T-cell (primary cell): ENCODE results near the gene NCS1. TPM values are rescaled to one million over a fixed set of nuclear protein-coding genes. Genes with fewer than 3 reads are reported as not detected.
A peak's percentile ranks its signal among the peaks of the same experiment; 100 is the strongest.

Experiments used
- ATAC-seq, 4 experiments: fragments of 200-7000 bp in 3 of 4; fragments of 150-1000 bp in 1 of 4; cut with Tn5 transposase; replicated peaks in 1 of 4; 1 replicate in 3 of 4; 2 replicates in 1 of 4; pipeline ENCODE4 v1.10.0; 2021; ENCODE audit warnings: moderate library complexity in 3 of 4, mild to moderate bottlenecking in 2 of 4, moderate number of reproducible peaks in 1 of 4
- CTCF ChIA-PET, 2 donors: fragments of 300-600 bp; sonication (Branson Sonifier 250); formaldehyde crosslinking; loops; one replicate each; lab custom pipeline; 2022; ENCODE audit warnings: antibody characterized with exemption in 2 of 2; lab: Charles Lee
- POLR2A ChIA-PET, 2 donors: fragments of 300-600 bp; sonication (Branson Sonifier 250); formaldehyde crosslinking; loops; one replicate each; lab custom pipeline; 2022; ENCODE audit warnings: antibody characterized with exemption in 2 of 2; lab: Charles Lee
- DNase-seq, 35 experiments: peaks; one replicate each; pipeline versions ENCODE4 v3.0.0 to v3.0.0-alpha.2; 2013 to 2023
- H3K27ac ChIP-seq: one replicate; pipeline ENCODE4 v1.5.1; 2013; ENCODE audit warnings: low read length
- H3K27me3 ChIP-seq, 2 experiments: replicated peaks in 1 of 2; 1 replicate in 1 of 2; 2 replicates in 1 of 2; pipeline versions ENCODE4 v1.6.1 to v1.7.0; 2013; ENCODE audit warnings: low read length in 1 of 2, mixed read lengths in 1 of 2; ENCODE audit not compliant: control insufficient read depth in 2 of 2, insufficient read depth in 2 of 2; ENCODE audit errors: extremely low read depth in 1 of 2
- H3K36me3 ChIP-seq, 2 donors: 1 replicate in 1 of 2; 2 replicates in 1 of 2; pipeline versions ENCODE4 v1.6.1 to v1.7.0; 2013; ENCODE audit warnings: low read length in 1 of 2; ENCODE audit not compliant: control insufficient read depth in 2 of 2, insufficient read depth in 1 of 2; ENCODE audit errors: extremely low read depth in 1 of 2
- H3K4me1 ChIP-seq, 2 experiments: 1 replicate in 1 of 2; 2 replicates in 1 of 2; pipeline versions ENCODE4 v1.6.1 to v1.7.0; 2013; ENCODE audit warnings: low read length in 2 of 2, mixed read lengths in 1 of 2; ENCODE audit not compliant: insufficient read depth in 2 of 2, control insufficient read depth in 1 of 2; ENCODE audit errors: extremely low read depth in 1 of 2
- H3K4me3 ChIP-seq, 2 donors: 1 replicate in 1 of 2; 2 replicates in 1 of 2; pipeline versions ENCODE4 v1.5.1 to v1.7.0; 2013; ENCODE audit warnings: mild to moderate bottlenecking in 2 of 2, low read length in 1 of 2, moderate library complexity in 1 of 2; ENCODE audit not compliant: control insufficient read depth in 1 of 2; ENCODE audit errors: extremely low read depth in 1 of 2
- H3K9me3 ChIP-seq: 2 replicates; pipeline ENCODE4 v1.7.0; 2013
- H3K27ac Mint-ChIP-seq, 2 donors: one replicate each; pipeline ENCODE4 v1.8.0; 2020 to 2021; ENCODE audit warnings: mild to moderate bottlenecking in 2 of 2, mixed read lengths in 2 of 2
- H3K27me3 Mint-ChIP-seq, 2 donors: one replicate each; pipeline ENCODE4 v1.8.0; 2021 to 2022; ENCODE audit warnings: mixed read lengths in 2 of 2
- H3K36me3 Mint-ChIP-seq: one replicate; pipeline ENCODE4 v1.8.0; 2021; ENCODE audit warnings: mixed read lengths
- H3K4me1 Mint-ChIP-seq, 3 donors: one replicate each; pipeline ENCODE4 v1.8.0; 2020 to 2022; ENCODE audit warnings: mixed read lengths in 3 of 3, mild to moderate bottlenecking in 1 of 3
- H3K4me3 Mint-ChIP-seq, 3 donors: one replicate each; pipeline ENCODE4 v1.8.0; 2020 to 2022; ENCODE audit warnings: mild to moderate bottlenecking in 3 of 3, mixed read lengths in 3 of 3, moderate library complexity in 3 of 3
- H3K9me3 Mint-ChIP-seq, 3 donors: one replicate each; pipeline ENCODE4 v1.8.0; 2020 to 2022; ENCODE audit warnings: mixed read lengths in 3 of 3
- WGBS: methylation state at CpG from one replicate; pipeline ENCODE4 v1.1.5; 2013; ENCODE audit warnings: missing lambda C conversion rate; ENCODE audit not compliant: insufficient coverage; 5-methylcytosine and 5-hydroxymethylcytosine counted together
- total RNA-seq, 35 experiments: library from RNA in 6 of 35; stranded (reverse) in 6 of 35; fragments of 120-200 nt in 1 of 35; gene quantifications; one replicate each; pipeline versions ENCODE4 v1.2.1 to v1.2.4 and lab custom pipeline; 2013 to 2026

The NCS1 gene
- total RNA-seq, 5 donors from 2014 or later (not counting 1 experiment from before 2014, with no cell fraction given) = 0.20 to 0.82 (median 0.46) TPM; not detected in 1

DNA sequence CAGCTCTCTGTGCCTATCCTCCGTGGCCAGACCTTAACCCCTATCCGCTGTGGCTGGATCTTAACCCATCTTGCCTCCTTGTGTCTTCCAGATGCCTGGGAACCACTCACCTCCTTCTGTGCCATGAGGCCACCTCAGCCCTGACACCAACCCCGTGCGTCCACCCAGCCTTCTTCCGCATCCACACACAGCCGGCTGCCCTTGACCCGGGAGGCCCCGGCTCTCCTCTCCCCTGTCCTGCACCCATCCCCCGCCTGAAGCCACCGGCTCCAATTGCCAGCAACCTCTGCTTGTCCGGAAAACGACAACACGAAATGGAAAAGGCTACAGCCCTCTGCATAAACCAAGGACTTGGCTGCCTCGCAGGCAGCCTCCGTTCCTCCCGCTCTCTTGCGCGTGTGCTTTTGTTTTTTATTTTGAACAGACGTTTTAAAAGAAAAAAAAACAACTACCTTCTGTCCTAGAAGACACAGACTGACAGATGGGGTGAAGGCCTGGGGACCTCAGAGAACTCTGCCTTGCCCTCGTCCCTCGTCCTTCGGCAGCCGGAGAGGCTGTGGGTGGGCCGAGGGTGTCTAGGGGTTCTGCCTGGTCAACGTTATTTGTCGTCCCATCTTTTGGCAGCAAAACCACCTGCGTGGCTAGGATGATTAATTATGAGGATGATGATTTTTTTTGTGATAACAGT lies 60.8 kb downstream of the NCS1 start:
- ChIA-PET POLR2A (no interaction called here), CTCF (no interaction called here)
- Histone ChIP-seq H3K4me1 (peaks cover 0 to 10% of the 10 kb centered on the region in 2 experiments), H3K9me3 (no peaks in the 10 kb centered on the region), H3K4me3 (no peak overlapping the region), H3K27ac (no peak overlapping the region), H3K36me3 (peaks cover 0 to 3% of the 10 kb centered on the region in 2 donors), H3K27me3 (peaks cover 0 to 14% of the 10 kb centered on the region in 2 experiments)
- DNase-seq (no peak), ATAC-seq (no peak)
- WGBS = 91% methylated on average over 16 of the region's 27 CpGs
- Mint-ChIP-seq H3K27me3 (no peaks in the 10 kb centered on the region), H3K4me1 (peaks cover 4% of the 10 kb centered on the region in 3 donors), H3K9me3 (peaks cover 0 to 4% (median 0%) of the 10 kb centered on the region in 3 donors), H3K4me3 (no peak overlapping the region), H3K27ac (no peak overlapping the region), H3K36me3 (no peaks in the 10 kb centered on the region)

DNA sequence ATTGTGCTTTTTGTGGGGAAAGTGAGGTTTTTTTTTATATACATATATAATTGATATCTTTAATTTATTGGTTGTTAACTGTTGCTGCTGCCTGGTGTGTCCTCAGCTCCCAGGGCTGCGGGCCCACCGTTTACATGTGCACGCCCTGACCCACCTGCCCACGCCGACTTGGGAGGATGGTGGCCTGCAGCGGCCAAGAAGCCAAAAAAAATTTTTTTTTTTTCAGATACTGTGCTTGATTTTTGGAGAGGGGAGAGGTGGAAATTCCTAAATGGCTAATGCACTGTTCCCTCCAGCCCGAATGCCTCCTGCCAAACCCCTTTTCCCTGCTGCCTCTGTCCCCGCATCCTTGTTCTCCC lies 61.4 kb downstream of the NCS1 start:
- H3K27ac ChIP-seq = no peak overlapping the region
- 93% methylated on average over 5 of the region's 8 CpGs for WGBS
- DNase-seq = no peak
- no peaks in the 10 kb centered on the region for H3K27me3 Mint-ChIP-seq
- no peak overlapping the region for H3K4me3 ChIP-seq
- H3K36me3 ChIP-seq = peaks cover 0 to 3% of the 10 kb centered on the region in 2 donors
- peaks cover 0 to 14% of the 10 kb centered on the region in 2 experiments for H3K27me3 ChIP-seq
- peaks cover 4% of the 10 kb centered on the region in 3 donors for H3K4me1 Mint-ChIP-seq
- no peak for ATAC-seq
- H3K4me3 Mint-ChIP-seq = no peak overlapping the region
- POLR2A ChIA-PET = no interaction called here
- CTCF ChIA-PET = no interaction called here
- peaks cover 0 to 3% (median 0%) of the 10 kb centered on the region in 3 donors for H3K9me3 Mint-ChIP-seq
- peaks cover 0 to 10% of the 10 kb centered on the region in 2 experiments for H3K4me1 ChIP-seq
- no peaks in the 10 kb centered on the region for H3K9me3 ChIP-seq
- H3K36me3 Mint-ChIP-seq = no peaks in the 10 kb centered on the region
- no peak overlapping the region for H3K27ac Mint-ChIP-seq

DNA sequence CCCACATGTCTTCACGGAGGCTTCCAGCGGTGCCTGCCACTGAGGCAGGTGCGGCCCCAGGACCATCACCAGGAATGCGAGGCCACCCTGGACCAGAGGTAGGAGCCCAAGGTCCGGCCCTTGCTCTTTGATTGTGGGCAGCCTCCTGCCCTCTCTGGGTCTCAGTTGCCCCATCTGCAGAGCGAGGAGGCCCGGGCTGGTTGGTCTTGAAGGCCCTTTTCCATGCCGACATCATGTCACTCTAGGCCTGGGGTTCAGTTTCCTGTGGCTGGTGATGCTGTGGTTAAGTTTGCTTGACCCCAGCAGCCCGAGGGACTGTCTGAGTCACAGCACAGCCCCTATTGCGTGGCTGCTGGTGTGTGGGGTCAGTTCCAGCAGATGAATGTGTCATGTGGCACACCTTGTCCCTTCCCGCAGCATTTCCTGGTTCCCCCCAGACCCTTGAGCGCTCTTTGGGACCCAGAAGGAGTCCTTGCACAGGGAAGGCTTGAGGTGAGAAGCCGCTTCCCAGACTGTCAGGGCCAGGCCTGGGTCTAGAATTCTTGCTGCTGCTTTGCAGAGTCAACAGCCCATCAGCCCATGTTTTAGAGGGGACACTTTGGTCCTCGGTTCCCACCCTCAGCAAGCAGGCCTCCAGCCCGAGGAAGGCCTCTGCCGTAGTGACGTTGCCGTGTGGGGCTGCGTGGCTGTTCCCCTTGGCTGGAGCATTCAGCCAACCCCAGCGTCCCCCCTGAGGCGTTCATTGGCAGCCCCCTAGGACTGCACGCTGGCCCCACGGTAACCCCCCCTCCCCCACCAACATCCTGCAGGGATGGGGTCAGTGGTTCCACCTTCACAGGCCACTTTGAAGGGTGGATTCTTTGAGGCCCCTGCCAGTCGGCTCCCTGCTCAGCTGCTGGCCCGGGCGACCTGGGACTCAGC lies 62.4 kb downstream of the NCS1 start:
- Histone ChIP-seq H3K9me3 (no peaks in the 10 kb centered on the region), H3K36me3 (peaks cover 0 to 3% of the 10 kb centered on the region in 2 donors), H3K27me3 (peaks cover 0 to 14% of the 10 kb centered on the region in 2 experiments), H3K4me3 (no peak overlapping the region), H3K27ac (no peak overlapping the region), H3K4me1 (peaks cover 0 to 13% of the 10 kb centered on the region in 2 experiments)
- POLR2A ChIA-PET = no interaction called here
- Mint-ChIP-seq H3K27me3 (no peaks in the 10 kb centered on the region), H3K36me3 (no peaks in the 10 kb centered on the region), H3K4me3 (no peak overlapping the region), H3K9me3 (peaks cover 0 to under 1% (median 0%) of the 10 kb centered on the region in 3 donors), H3K4me1 (peaks cover 4 to 8% (median 7%) of the 10 kb centered on the region in 3 donors), H3K27ac (no peak overlapping the region)
- CTCF ChIA-PET = interaction anchor here in 1 of 2 donors (2.0 kb wide), 1 partner anchor 128 kb away, joined by 10 read pairs; no protein-coding TSS in a partner anchor
- 91% methylated on average over 14 of the region's 26 CpGs for WGBS
- DNase-seq (no peak), ATAC-seq (no peak)

- H3K4me1 ChIP-seq = peaks cover 0 to 25% of the 10 kb centered on the region in 2 experiments
- 56% methylated on average over 40 of the region's 45 CpGs for WGBS
Measured at GRCh38 chr9:130235558-130236435, 63.6 kb downstream of the NCS1 start.

GRCh38 chr9:130236436-130236985 lies 64.3 kb downstream of the NCS1 start:
- no peaks in the 10 kb centered on the region for H3K9me3 ChIP-seq
- ChIA-PET CTCF (interaction anchor here (0.6 to 2.0 kb wide), 13 partner anchors 11 to 1097 kb away, joined by 3 to 17 read pairs (median 4); no protein-coding TSS in a partner anchor), POLR2A (no interaction called here)
- H3K9me3 Mint-ChIP-seq = no peaks in the 10 kb centered on the region
- H3K36me3 Mint-ChIP-seq = no peaks in the 10 kb centered on the region
- H3K27ac Mint-ChIP-seq = no peak overlapping the region
- H3K27me3 Mint-ChIP-seq = no peaks in the 10 kb centered on the region
- H3K4me1 Mint-ChIP-seq = peaks cover 11 to 25% (median 20%) of the 10 kb centered on the region in 3 donors
- no peak overlapping the region for H3K4me3 Mint-ChIP-seq
- peaks cover 0 to 3% of the 10 kb centered on the region in 2 donors for H3K36me3 ChIP-seq
- no peak overlapping the region for H3K4me3 ChIP-seq
- DNase-seq (no peak), ATAC-seq (no peak)
- 78% methylated on average over 8 of the region's 10 CpGs for WGBS
- H3K4me1 ChIP-seq = peaks cover 0 to 29% of the 10 kb centered on the region in 2 experiments
- H3K27ac ChIP-seq = no peak overlapping the region
- H3K27me3 ChIP-seq = peaks cover 0 to 14% of the 10 kb centered on the region in 2 experiments

More at GRCh38 chr9:130235558-130236435, 63.6 kb downstream of the NCS1 start:
- Mint-ChIP-seq H3K27me3 (no peaks in the 10 kb centered on the region), H3K27ac (no peak overlapping the region), H3K9me3 (no peaks in the 10 kb centered on the region), H3K4me3 (peak overlapping the region in 2 of 3 donors; percentile 41 to 43), H3K4me1 (peaks cover 8 to 19% (median 17%) of the 10 kb centered on the region in 3 donors), H3K36me3 (no peaks in the 10 kb centered on the region)
- POLR2A ChIA-PET = no interaction called here
- peaks cover 0 to 14% of the 10 kb centered on the region in 2 experiments for H3K27me3 ChIP-seq
- no peak overlapping the region for H3K27ac ChIP-seq
- no peaks in the 10 kb centered on the region for H3K9me3 ChIP-seq
- CTCF ChIA-PET = interaction anchor here (0.6 to 2.0 kb wide), 9 partner anchors 12 to 1096 kb away, joined by 3 to 17 read pairs (median 4); no protein-coding TSS in a partner anchor
- DNase-seq = peak in 34 of 35 experiments; percentile 23 to 79 (median 59)
- peak; percentile 34 to 58 (median 44) for ATAC-seq
- H3K4me3 ChIP-seq = no peak overlapping the region
- peaks cover 0 to 3% of the 10 kb centered on the region in 2 donors for H3K36me3 ChIP-seq
